CD14-positive monocyte (primary cell): Measurements from ENCODE around the gene KIF26B. TPM values are rescaled to one million over a fixed set of nuclear protein-coding genes. Genes with fewer than 3 reads are reported as not detected.

ENCODE experiments used
- DNase-seq, 3 donors: peaks; one replicate each; pipeline ENCODE4 v3.0.0-alpha.2; 2011 to 2022
- H2AFZ ChIP-seq: 2 replicates; pipeline ENCODE4 v1.6.0; 2012; ENCODE audit warnings: mild to moderate bottlenecking, low read depth, low read length, inconsistent platforms; ENCODE audit not compliant: insufficient read depth, poor library complexity, severe bottlenecking
- H3K27ac ChIP-seq, 2 donors: 1 replicate in 1 of 2; 2 replicates in 1 of 2; pipeline ENCODE4 v1.5.1; 2012 to 2013; ENCODE audit warnings: low read length in 2 of 2, control low read depth in 1 of 2, inconsistent platforms in 1 of 2, low read depth in 1 of 2, mild to moderate bottlenecking in 1 of 2
- H3K27me3 ChIP-seq, 2 donors: one replicate each; pipeline versions ENCODE4 v1.6.0 to v1.6.1; 2011 to 2013; ENCODE audit warnings: low read length in 2 of 2; ENCODE audit not compliant: control insufficient read depth in 2 of 2, insufficient read depth in 2 of 2
- H3K36me3 ChIP-seq, 2 donors: replicated peaks in 1 of 2; 1 replicate in 1 of 2; 2 replicates in 1 of 2; pipeline versions ENCODE4 v1.5.1 to v1.6.1; 2012 to 2013; ENCODE audit warnings: low read length in 2 of 2, control low read depth in 1 of 2, inconsistent platforms in 1 of 2, mild to moderate bottlenecking in 1 of 2; ENCODE audit not compliant: insufficient read depth in 2 of 2, control insufficient read depth in 1 of 2
- H3K4me1 ChIP-seq, 2 donors: 1 replicate in 1 of 2; 2 replicates in 1 of 2; pipeline versions ENCODE4 v1.5.1 to v1.6.1; 2012 to 2013; ENCODE audit warnings: low read length in 2 of 2, control low read depth in 1 of 2, inconsistent platforms in 1 of 2, mild to moderate bottlenecking in 1 of 2, moderate library complexity in 1 of 2; ENCODE audit not compliant: insufficient read depth in 2 of 2, control insufficient read depth in 1 of 2
- H3K4me2 ChIP-seq: replicated peaks from 2 replicates; pipeline ENCODE3; 2012; ENCODE audit warnings: low read length, moderate library complexity, mild to moderate bottlenecking; ENCODE audit not compliant: poor library complexity, severe bottlenecking; ENCODE audit errors: extremely low read depth
- H3K4me3 ChIP-seq, 3 experiments: fragments of 200-600 bp in 1 of 3; sonication (generic) in 1 of 3; replicated peaks in 1 of 3; 1 replicate in 2 of 3; 2 replicates in 1 of 3; pipeline ENCODE4 v1.5.1; 2011 to 2013; ENCODE audit warnings: low read length in 3 of 3, mild to moderate bottlenecking in 3 of 3, control low read depth in 2 of 3, low read depth in 2 of 3, inconsistent platforms in 1 of 3, moderate library complexity in 1 of 3
- H3K79me2 ChIP-seq: 2 replicates; pipeline ENCODE4 v1.6.0; 2012; ENCODE audit warnings: mild to moderate bottlenecking, control low read depth, inconsistent platforms, low read length, moderate library complexity; ENCODE audit not compliant: insufficient read depth
- H3K9ac ChIP-seq: 2 replicates; pipeline ENCODE4 v1.6.0; 2017; ENCODE audit warnings: low read length, mild to moderate bottlenecking; ENCODE audit not compliant: insufficient read depth, poor library complexity, severe bottlenecking
- H3K9me3 ChIP-seq, 2 donors: replicated peaks in 1 of 2; 1 replicate in 1 of 2; 2 replicates in 1 of 2; pipeline versions ENCODE4 v1.5.1 to v1.6.1; 2012 to 2013; ENCODE audit warnings: low read length in 2 of 2, control low read depth in 1 of 2; ENCODE audit not compliant: control insufficient read depth in 1 of 2, insufficient read depth in 1 of 2
- H4K20me1 ChIP-seq: 2 replicates; pipeline ENCODE4 v1.6.0; 2012; ENCODE audit warnings: mild to moderate bottlenecking, low read length, control low read depth, moderate library complexity; ENCODE audit not compliant: insufficient read depth
- H3K27ac Mint-ChIP-seq, 7 donors: one replicate each; pipeline ENCODE4 v1.8.0; 2020; ENCODE audit warnings: mild to moderate bottlenecking in 7 of 7, mixed read lengths in 7 of 7, moderate library complexity in 6 of 7, inconsistent platforms in 2 of 7
- H3K27me3 Mint-ChIP-seq, 3 donors: one replicate each; pipeline ENCODE4 v1.8.0; 2021 to 2022; ENCODE audit warnings: low read depth in 3 of 3, mild to moderate bottlenecking in 3 of 3, mixed read lengths in 3 of 3, moderate library complexity in 3 of 3, inconsistent platforms in 1 of 3
- H3K36me3 Mint-ChIP-seq, 2 donors: one replicate each; pipeline ENCODE4 v1.8.0; 2020; ENCODE audit warnings: mixed read lengths in 2 of 2, inconsistent platforms in 1 of 2, mild to moderate bottlenecking in 1 of 2
- H3K4me1 Mint-ChIP-seq: one replicate; pipeline ENCODE4 v1.8.0; 2020; ENCODE audit warnings: mild to moderate bottlenecking, mixed read lengths
- H3K4me3 Mint-ChIP-seq, 2 donors: one replicate each; pipeline ENCODE4 v1.8.0; 2020; ENCODE audit warnings: mild to moderate bottlenecking in 2 of 2, mixed read lengths in 2 of 2, moderate library complexity in 1 of 2
- H3K9me3 Mint-ChIP-seq, 7 donors: one replicate each; pipeline ENCODE4 v1.8.0; 2020 to 2022; ENCODE audit warnings: mixed read lengths in 7 of 7, mild to moderate bottlenecking in 6 of 7, moderate library complexity in 6 of 7, inconsistent platforms in 2 of 7
- WGBS: methylation state at CpG from one replicate; pipeline ENCODE4 v1.1.5; 2013; ENCODE audit warnings: missing lambda C conversion rate; ENCODE audit not compliant: insufficient coverage; 5-methylcytosine and 5-hydroxymethylcytosine counted together
- intact Hi-C, 2 donors: fragments of 100-400 bp; cut with micrococcal nuclease; formaldehyde crosslinking; loops; one replicate each; pipeline versions ENCODE4 v1.15.0 to v1.15.1; 2023
- polyA plus RNA-seq, 3 donors: library from polyadenylated mRNA; depleted of rRNA in 1 of 3; unstranded in 2 of 3; stranded (reverse) in 1 of 3; fragments of 300-500 nt in 2 of 3; fragments of >200 nt in 1 of 3; fragmentation: Illumina TruSeq in 2 of 3; gene quantifications; 1 replicate in 2 of 3; 2 replicates in 1 of 3; pipeline ENCODE4 v1.2.3, GENCODE V29; 2012 to 2021
- TF ChIP-seq, protein P1 (sequence below): fragments of 200-600 bp; IDR thresholded peaks from one replicate; pipeline ENCODE4 v1.8.0; 2022; ENCODE audit warnings: antibody characterized with exemption, mild to moderate bottlenecking

The KIF26B gene
- polyA plus RNA-seq, 3 donors = 0.01 to 0.05 TPM; not detected in 1

- no peaks in the 10 kb centered on the region for H4K20me1 ChIP-seq
- no peak overlapping the region for H3K4me2 ChIP-seq
- H3K9me3 ChIP-seq = no peaks in the 10 kb centered on the region
- H3K4me1 ChIP-seq = no peaks in the 10 kb centered on the region
- H3K27ac Mint-ChIP-seq = no peak overlapping the region
- peaks cover 2 to 5% of the 10 kb centered on the region in 2 donors for H3K36me3 Mint-ChIP-seq
- H3K79me2 ChIP-seq = no peaks in the 10 kb centered on the region
- WGBS = 100% methylated on average over 2 of the region's 14 CpGs
- TF ChIP-seq, protein P1, sequence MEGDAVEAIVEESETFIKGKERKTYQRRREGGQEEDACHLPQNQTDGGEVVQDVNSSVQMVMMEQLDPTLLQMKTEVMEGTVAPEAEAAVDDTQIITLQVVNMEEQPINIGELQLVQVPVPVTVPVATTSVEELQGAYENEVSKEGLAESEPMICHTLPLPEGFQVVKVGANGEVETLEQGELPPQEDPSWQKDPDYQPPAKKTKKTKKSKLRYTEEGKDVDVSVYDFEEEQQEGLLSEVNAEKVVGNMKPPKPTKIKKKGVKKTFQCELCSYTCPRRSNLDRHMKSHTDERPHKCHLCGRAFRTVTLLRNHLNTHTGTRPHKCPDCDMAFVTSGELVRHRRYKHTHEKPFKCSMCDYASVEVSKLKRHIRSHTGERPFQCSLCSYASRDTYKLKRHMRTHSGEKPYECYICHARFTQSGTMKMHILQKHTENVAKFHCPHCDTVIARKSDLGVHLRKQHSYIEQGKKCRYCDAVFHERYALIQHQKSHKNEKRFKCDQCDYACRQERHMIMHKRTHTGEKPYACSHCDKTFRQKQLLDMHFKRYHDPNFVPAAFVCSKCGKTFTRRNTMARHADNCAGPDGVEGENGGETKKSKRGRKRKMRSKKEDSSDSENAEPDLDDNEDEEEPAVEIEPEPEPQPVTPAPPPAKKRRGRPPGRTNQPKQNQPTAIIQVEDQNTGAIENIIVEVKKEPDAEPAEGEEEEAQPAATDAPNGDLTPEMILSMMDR = no peak
- H3K27ac ChIP-seq = no peak overlapping the region
- H3K4me1 Mint-ChIP-seq = no peaks in the 10 kb centered on the region
- H2AFZ ChIP-seq = no peak overlapping the region
- intact Hi-C loops = no loop called here
- no peak for DNase-seq
- no peak overlapping the region for H3K9ac ChIP-seq
- peaks cover 0 to 5% (median 0%) of the 10 kb centered on the region in 7 donors for H3K9me3 Mint-ChIP-seq
- no peaks in the 10 kb centered on the region for H3K27me3 ChIP-seq
- H3K4me3 ChIP-seq = no peak overlapping the region
- peaks cover 1 to 6% (median 2%) of the 10 kb centered on the region in 3 donors for H3K27me3 Mint-ChIP-seq
- no peak overlapping the region for H3K4me3 Mint-ChIP-seq
- no peaks in the 10 kb centered on the region for H3K36me3 ChIP-seq
Observed at GRCh38 chr1:245698116-245698515, 543.3 kb downstream of the KIF26B start.

- Histone ChIP-seq H3K4me1 (no peaks in the 10 kb centered on the region), H3K9ac (no peak overlapping the region), H4K20me1 (no peaks in the 10 kb centered on the region), H2AFZ (no peak overlapping the region), H3K4me2 (no peak overlapping the region), H3K4me3 (no peak overlapping the region), H3K9me3 (no peaks in the 10 kb centered on the region), H3K27me3 (no peaks in the 10 kb centered on the region), H3K36me3 (no peaks in the 10 kb centered on the region), H3K79me2 (no peaks in the 10 kb centered on the region), H3K27ac (no peak overlapping the region)
- intact Hi-C loops = no loop called here
- Mint-ChIP-seq H3K27me3 (peaks cover 0 to 6% (median 2%) of the 10 kb centered on the region in 3 donors), H3K9me3 (peaks cover 0 to 5% (median 0%) of the 10 kb centered on the region in 7 donors), H3K27ac (no peak overlapping the region), H3K36me3 (peaks cover 3 to 5% of the 10 kb centered on the region in 2 donors), H3K4me1 (no peaks in the 10 kb centered on the region), H3K4me3 (no peak overlapping the region)
- WGBS = 84% methylated on average over 12 of the region's 16 CpGs
- TF ChIP-seq, protein P1 = no peak
- no peak for DNase-seq
Observed at GRCh38 chr1:245698860-245699259, 544.1 kb downstream of the KIF26B start.
